Lower leg skin (tissue), 3 donors: ENCODE data around the gene ERCC6.

Experiments
- POLR2A ChIP-seq, 2 donors: fragments of 450-650 bp; IDR thresholded peaks; one replicate each; pipeline ENCODE4 v1.6.1; 2016 to 2017; ENCODE audit warnings: antibody characterized with exemption in 2 of 2, mild to moderate bottlenecking in 1 of 2, moderate library complexity in 1 of 2
- TF ChIP-seq, protein P1 (sequence below), 3 donors: fragments of 450-650 bp; IDR thresholded peaks; one replicate each; pipeline ENCODE4 v1.5.1; 2016; ENCODE audit warnings: antibody characterized with exemption in 3 of 3, mild to moderate bottlenecking in 3 of 3, moderate library complexity in 2 of 3

DNA sequence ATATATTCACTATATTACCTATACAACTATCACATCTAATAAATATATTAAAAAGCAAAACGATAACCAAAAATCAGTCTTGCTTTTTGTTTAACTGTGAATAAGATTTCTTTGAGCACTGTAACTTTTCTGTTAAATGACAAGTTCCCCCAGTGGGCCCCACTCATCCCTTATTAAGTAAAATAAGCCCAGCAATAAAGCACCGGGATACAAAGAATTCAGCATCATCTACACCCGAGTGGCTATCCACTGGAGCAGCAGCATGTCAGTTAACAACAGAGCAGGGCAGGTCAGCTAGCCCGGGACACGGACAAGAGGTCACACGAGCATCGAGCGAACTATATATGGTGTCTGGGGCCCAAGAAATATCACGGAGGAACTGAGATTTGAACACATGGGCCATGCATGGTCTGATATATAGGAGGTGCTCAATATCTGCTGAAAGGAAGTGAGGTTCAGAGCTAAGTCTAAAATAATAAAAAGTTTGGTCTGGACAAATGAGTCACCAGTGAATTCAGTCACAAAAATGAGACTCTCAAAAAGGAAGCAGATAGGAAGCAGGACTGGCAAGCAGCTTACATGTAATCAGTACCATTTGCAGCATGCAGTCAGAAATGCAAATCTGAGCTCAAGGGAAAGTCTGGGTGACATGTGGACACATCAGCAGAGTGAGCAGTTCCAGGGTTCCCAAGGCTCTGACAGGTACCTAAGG, 4.1 kb downstream of the ERCC6 start:
- TF ChIP-seq, protein P1, sequence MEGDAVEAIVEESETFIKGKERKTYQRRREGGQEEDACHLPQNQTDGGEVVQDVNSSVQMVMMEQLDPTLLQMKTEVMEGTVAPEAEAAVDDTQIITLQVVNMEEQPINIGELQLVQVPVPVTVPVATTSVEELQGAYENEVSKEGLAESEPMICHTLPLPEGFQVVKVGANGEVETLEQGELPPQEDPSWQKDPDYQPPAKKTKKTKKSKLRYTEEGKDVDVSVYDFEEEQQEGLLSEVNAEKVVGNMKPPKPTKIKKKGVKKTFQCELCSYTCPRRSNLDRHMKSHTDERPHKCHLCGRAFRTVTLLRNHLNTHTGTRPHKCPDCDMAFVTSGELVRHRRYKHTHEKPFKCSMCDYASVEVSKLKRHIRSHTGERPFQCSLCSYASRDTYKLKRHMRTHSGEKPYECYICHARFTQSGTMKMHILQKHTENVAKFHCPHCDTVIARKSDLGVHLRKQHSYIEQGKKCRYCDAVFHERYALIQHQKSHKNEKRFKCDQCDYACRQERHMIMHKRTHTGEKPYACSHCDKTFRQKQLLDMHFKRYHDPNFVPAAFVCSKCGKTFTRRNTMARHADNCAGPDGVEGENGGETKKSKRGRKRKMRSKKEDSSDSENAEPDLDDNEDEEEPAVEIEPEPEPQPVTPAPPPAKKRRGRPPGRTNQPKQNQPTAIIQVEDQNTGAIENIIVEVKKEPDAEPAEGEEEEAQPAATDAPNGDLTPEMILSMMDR (IDR thresholded peaks at IDR 0.05) = no peak
- no peak for TF ChIP-seq POLR2A (IDR thresholded peaks at IDR 0.05)
